D721Med (cell line): ENCODE results near the gene CRACDL.

Experiments used
- DNase-seq: peaks from one replicate; pipeline ENCODE4 v3.0.0; 2011; ENCODE audit warnings: low spot score; ENCODE audit not compliant: insufficient read length
- FAIRE-seq: peaks from 2 replicates; lab custom pipeline; 2011; peaks lifted over from hg19 to GRCh38; lab: Jason Lieb, UNC
- CTCF ChIP-seq: IDR thresholded peaks from 2 replicates; pipeline ENCODE4 v1.5.1; 2012; ENCODE audit warnings: mild to moderate bottlenecking, control low read depth; ENCODE audit not compliant: insufficient read depth; ENCODE audit errors: missing control alignments

CRACDL gene

GRCh38 chr2:98874186-98874689, 61.8 kb downstream of the CRACDL start:
- DNase-seq (no peak), FAIRE-seq (no peak)
- no peak for TF ChIP-seq CTCF

GRCh38 chr2:98872526-98872925, 63.5 kb downstream of the CRACDL start:
- FAIRE-seq (no peak), DNase-seq (no peak)
- no peak for TF ChIP-seq CTCF

- FAIRE-seq = no peak
- TF ChIP-seq CTCF = no peak
- no peak for DNase-seq
Observed at GRCh38 chr2:98871506-98871905, 64.5 kb downstream of the CRACDL start.

GRCh38 chr2:98870516-98871158, 65.4 kb downstream of the CRACDL start:
- FAIRE-seq (no peak), DNase-seq (no peak)
- no peak for TF ChIP-seq CTCF

GRCh38 chr2:98869870-98870269, 66.2 kb downstream of the CRACDL start:
- no peak for DNase-seq
- no peak for TF ChIP-seq CTCF
- no peak for FAIRE-seq

GRCh38 chr2:98869272-98869641, 66.8 kb downstream of the CRACDL start:
- FAIRE-seq = no peak
- no peak for DNase-seq
- no peak for TF ChIP-seq CTCF

GRCh38 chr2:98868548-98869271, 67.3 kb downstream of the CRACDL start:
- FAIRE-seq (no peak), DNase-seq (no peak)
- no peak for TF ChIP-seq CTCF
